Fibroblast of skin of right biceps (primary cell): ENCODE results near the gene FLT1.

Source experiments
- DNase-seq: peaks from one replicate; pipeline ENCODE4 v3.0.0-alpha.2; 2013

Gene FLT1

GRCh38 chr13:28338006-28338574 is 156.8 kb downstream of the FLT1 start:
- DNase-seq: no peak

- peak; percentile 94 for DNase-seq
These were observed 157.5 kb downstream of the FLT1 start for GRCh38 chr13:28337166-28338005.

GRCh38 chr13:28336193-28336657 is 158.7 kb downstream of the FLT1 start:
- DNase-seq: no peak

GRCh38 chr13:28333204-28333881 is 161.6 kb downstream of the FLT1 start:
- DNase-seq: no peak

GRCh38 chr13:28329395-28330158 is 165.4 kb downstream of the FLT1 start:
- DNase-seq: peak; percentile 78

- DNase-seq: no peak
These were observed 166.7 kb downstream of the FLT1 start for GRCh38 chr13:28328271-28328607.

- DNase-seq: no peak
These were observed 167.3 kb downstream of the FLT1 start for GRCh38 chr13:28327373-28328270.

- DNase-seq: peak; percentile 60
These were observed 168.9 kb downstream of the FLT1 start for GRCh38 chr13:28326056-28326455.

- DNase-seq: no peak
These were observed 169.9 kb downstream of the FLT1 start for GRCh38 chr13:28325022-28325421.

- DNase-seq: peak; percentile 71
These were observed 170.6 kb downstream of the FLT1 start for GRCh38 chr13:28324181-28324789.

GRCh38 chr13:28322256-28322905 is 172.5 kb downstream of the FLT1 start:
- peak; percentile 63 for DNase-seq

- no peak for DNase-seq
These were observed 173.2 kb downstream of the FLT1 start for GRCh38 chr13:28321756-28322155.

- DNase-seq: no peak
These were observed 173.9 kb downstream of the FLT1 start for GRCh38 chr13:28320884-28321574.

- no peak for DNase-seq
These were observed 174.7 kb downstream of the FLT1 start for GRCh38 chr13:28320209-28320608.

- no peak for DNase-seq
These were observed 175.4 kb downstream of the FLT1 start for GRCh38 chr13:28319528-28319927.

GRCh38 chr13:28318496-28318895 is 176.4 kb downstream of the FLT1 start:
- no peak for DNase-seq

- DNase-seq: no peak
These were observed 178.1 kb downstream of the FLT1 start for GRCh38 chr13:28316836-28317235.

- DNase-seq: no peak
These were observed 178.8 kb downstream of the FLT1 start for GRCh38 chr13:28316129-28316528.

GRCh38 chr13:28314879-28315278 is 180.0 kb downstream of the FLT1 start:
- no peak for DNase-seq

- DNase-seq: peak; percentile 47
These were observed 181.3 kb downstream of the FLT1 start for GRCh38 chr13:28313579-28313978.
